Activated CD4-positive, alpha-beta T cell treated with anti-CD3 and anti-CD28 coated beads, Interleukin-2, amount 50 U/mL, for 16 hours (primary cell): ENCODE measurements around the gene AIF1.

Experiments
- DNase-seq: peaks from one replicate; pipeline ENCODE4 v3.0.0-alpha.2; 2020

AIF1 gene

DNA sequence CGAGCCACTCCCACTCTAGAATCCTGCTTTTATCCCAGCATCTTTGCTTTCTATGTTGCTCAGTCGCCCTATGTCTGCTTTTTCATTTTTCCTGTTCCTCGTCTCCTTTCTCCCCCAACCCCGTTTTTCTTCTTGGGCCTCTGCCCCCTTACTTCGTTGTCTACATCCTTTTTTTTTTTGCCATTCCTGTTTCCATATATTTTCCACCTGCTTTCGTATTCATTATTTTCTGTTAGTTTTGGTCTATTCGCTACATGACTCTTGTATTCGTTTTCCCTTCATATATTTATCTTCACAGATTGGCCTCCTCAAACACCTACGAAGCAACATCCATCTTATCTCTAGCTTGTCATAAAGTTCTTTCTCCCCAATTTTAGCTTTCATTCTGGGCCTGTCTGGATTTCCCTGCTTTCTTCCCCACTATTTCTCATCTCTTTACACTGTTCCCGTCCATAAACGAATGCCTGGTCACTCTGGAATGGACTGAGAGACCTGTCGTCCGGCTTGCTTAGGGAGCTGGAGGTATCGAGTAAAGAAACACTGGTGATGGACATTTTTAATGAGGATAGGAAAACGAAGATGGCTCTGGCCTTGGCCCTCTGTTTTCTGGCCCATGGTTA, 6.4 kb downstream of the AIF1 start:
- no peak for DNase-seq

DNA sequence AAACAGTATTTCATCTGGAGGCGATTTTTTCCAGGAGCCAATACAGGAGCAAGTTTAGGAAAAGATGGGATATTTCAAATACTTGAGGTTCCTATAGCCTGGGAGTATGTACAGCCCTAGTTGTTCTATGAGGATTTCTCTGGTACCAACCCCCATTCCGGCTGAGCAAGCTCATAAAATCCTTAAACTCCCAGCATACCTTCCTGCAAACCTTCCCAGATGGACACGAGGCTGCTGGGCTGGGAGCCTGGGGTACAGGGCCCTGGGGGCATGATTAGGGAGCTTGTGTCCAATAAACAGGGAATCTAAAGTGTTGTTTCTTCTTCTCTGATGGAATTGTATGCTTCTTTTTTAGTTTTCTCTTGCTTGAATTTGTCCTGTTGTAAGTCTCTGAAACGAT, 7.0 kb downstream of the AIF1 start:
- no peak for DNase-seq

GRCh38 chr6:31622684-31623091, 7.7 kb downstream of the AIF1 start:
- no peak for DNase-seq

DNA sequence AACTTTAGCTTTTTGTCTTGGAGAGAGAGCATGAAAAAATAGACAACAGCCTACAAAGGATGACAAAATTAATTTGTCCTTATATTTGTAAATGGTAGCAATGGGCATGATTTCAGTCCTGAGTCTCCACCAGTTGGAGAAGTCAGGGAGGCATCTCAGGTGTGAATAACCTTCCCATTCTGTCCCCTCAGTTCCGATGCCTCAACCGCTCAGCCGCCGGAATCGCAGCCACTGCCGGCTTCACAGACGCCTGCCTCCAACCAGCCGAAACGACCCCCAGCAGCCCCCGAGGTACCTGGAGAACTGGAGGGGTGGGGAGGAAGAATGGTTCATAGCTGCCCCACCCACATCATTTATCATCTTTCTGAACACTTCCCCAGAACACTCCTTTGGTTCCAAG, 9.0 kb downstream of the AIF1 start:
- no peak for DNase-seq

GRCh38 chr6:31626952-31627351, 11.9 kb downstream of the AIF1 start:
- no peak for DNase-seq

DNA sequence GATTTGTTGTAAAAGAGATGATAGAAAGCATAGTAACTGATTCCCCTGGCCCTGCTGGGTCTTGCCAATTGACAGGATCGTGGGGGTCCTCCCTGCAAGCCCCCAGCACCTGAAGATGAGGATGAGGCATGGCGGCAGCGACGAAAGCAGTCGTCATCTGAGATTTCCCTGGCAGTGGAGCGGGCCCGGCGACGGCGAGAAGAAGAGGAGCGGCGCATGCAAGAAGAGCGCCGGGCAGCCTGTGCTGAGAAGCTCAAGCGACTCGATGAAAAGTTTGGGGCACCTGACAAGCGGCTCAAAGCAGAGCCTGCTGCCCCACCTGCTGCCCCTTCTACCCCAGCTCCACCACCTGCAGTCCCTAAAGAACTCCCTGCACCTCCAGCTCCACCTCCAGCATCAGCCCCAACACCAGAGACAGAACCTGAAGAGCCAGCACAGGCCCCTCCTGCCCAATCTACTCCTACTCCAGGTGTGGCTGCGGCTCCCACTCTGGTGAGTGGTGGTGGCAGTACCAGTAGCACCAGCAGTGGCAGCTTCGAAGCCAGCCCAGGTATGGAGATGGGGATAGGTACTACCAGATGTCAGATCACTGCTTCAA, 12.8 kb downstream of the AIF1 start:
- DNase-seq = no peak

DNA sequence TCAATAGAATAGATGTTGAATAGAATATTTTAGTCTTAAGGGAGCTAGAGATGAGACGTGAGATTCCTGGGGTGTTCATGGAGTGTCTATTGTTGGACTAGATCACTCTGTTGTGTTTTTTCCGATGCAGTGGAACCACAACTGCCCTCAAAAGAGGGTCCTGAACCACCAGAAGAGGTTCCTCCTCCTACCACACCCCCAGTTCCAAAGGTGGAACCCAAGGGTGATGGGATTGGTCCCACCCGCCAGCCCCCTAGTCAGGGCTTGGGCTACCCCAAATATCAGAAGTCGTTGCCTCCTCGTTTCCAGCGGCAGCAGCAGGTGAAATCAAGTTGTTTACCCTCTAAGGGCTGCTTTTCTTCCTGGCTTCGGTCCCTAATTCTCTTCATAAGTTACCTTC, 14.0 kb downstream of the AIF1 start:
- no peak for DNase-seq

- DNase-seq = no peak
Observed at GRCh38 chr6:31630177-31630934, 15.3 kb downstream of the AIF1 start.

GRCh38 chr6:31631209-31631608, 16.2 kb downstream of the AIF1 start:
- DNase-seq = no peak

DNA sequence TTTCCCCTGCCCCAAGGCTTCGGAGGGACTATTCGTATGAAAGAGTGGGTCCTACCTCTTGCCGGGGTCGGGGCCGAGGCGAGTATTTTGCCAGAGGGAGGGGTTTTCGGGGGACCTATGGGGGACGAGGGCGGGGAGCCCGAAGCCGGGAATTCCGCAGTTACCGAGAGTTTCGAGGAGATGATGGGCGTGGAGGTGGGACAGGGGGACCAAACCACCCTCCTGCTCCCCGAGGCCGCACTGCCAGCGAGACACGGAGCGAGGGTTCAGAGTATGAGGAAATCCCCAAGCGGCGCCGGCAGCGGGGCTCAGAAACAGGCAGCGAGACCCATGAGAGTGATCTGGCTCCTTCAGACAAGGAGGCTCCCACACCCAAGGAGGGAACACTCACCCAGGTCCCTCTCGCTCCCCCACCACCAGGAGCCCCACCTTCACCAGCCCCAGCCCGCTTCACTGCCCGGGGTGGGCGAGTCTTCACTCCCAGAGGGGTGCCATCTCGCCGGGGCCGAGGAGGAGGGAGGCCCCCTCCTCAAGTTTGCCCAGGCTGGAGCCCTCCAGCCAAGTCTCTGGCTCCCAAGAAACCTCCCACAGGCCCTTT, 16.7 kb downstream of the AIF1 start:
- DNase-seq = no peak

DNA sequence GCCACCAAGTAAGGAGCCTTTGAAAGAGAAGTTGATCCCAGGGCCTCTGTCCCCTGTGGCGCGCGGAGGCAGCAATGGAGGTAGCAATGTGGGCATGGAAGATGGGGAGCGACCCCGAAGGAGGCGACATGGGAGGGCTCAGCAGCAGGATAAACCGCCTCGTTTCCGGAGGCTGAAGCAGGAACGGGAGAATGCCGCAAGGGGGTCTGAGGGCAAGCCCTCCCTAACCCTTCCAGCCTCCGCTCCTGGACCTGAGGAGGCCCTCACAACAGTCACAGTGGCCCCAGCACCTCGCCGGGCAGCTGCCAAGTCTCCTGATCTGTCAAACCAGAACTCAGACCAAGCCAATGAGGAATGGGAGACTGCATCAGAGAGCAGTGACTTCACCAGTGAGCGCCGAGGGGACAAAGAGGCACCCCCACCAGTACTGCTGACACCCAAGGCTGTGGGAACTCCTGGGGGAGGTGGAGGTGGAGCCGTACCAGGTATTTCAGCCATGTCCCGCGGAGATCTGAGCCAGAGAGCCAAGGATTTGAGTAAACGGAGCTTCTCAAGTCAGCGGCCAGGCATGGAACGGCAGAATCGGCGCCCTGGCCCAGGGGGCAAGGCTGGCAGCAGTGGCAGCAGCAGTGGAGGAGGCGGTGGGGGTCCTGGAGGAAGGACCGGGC, 17.4 kb downstream of the AIF1 start:
- DNase-seq = no peak

GRCh38 chr6:31633447-31633846, 18.4 kb downstream of the AIF1 start:
- DNase-seq = no peak

GRCh38 chr6:31634131-31634530, 19.1 kb downstream of the AIF1 start:
- no peak for DNase-seq

GRCh38 chr6:31634969-31635575, 20.0 kb downstream of the AIF1 start:
- DNase-seq = no peak

DNA sequence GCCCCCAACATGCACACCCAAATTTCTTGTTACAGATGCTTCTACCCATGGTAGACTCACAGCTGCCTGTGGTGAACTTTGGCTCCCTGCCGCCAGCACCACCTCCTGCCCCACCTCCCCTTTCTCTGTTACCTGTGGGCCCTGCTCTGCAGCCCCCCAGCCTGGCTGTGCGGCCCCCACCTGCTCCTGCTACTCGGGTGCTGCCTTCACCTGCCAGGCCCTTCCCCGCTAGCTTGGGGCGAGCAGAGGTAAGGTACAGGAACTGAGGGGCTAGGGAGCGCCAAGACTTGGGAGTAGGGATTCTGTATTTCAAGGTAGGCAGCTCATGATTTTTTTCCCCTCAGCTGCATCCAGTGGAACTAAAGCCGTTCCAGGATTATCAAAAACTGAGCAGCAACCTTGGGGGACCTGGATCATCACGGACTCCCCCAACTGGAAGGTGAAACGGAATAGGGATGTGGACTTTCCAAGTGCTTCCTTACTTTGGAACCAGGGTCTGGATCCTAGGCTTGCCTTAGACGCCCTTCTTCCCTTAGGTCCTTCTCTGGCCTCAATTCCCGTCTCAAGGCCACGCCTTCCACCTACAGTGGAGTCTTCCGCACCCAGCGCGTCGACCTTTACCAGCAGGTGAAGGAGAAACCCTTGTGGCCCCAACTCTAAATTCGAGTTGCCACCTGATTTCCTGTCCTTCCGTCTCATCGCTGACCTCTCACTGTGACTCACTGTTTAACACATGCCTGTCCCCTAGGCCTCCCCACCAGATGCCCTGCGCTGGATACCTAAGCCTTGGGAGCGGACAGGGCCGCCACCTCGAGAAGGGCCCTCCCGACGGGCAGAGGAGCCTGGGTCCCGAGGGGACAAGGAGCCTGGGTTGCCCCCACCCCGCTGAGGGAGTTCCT, 21.9 kb downstream of the AIF1 start:
- no peak for DNase-seq

- no peak for DNase-seq
Observed at GRCh38 chr6:31639043-31639442, 24.0 kb downstream of the AIF1 start.

- DNase-seq = no peak
Observed at GRCh38 chr6:31639449-31639861, 24.4 kb downstream of the AIF1 start.

DNA sequence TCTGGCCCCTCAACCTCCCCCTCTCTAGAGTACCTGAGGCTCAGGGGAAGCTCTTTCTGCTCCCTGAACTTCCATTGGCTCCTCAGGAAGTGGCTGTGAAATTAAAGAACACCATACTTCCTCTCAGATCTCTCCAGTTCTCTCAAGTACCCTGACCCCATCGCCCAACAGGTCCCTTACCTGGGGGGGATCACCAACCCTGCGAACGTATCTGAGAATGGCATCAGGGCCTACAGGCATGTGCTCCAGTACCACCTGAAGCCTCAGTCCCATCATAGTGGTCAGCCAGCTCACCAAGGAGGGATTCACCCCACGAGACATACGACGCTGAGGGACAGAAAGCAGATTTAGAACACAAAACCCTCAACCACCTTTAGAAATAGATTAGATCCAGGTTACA, 25.6 kb downstream of the AIF1 start:
- no peak for DNase-seq

- DNase-seq = no peak
Observed at GRCh38 chr6:31641370-31641769, 26.3 kb downstream of the AIF1 start.

DNA sequence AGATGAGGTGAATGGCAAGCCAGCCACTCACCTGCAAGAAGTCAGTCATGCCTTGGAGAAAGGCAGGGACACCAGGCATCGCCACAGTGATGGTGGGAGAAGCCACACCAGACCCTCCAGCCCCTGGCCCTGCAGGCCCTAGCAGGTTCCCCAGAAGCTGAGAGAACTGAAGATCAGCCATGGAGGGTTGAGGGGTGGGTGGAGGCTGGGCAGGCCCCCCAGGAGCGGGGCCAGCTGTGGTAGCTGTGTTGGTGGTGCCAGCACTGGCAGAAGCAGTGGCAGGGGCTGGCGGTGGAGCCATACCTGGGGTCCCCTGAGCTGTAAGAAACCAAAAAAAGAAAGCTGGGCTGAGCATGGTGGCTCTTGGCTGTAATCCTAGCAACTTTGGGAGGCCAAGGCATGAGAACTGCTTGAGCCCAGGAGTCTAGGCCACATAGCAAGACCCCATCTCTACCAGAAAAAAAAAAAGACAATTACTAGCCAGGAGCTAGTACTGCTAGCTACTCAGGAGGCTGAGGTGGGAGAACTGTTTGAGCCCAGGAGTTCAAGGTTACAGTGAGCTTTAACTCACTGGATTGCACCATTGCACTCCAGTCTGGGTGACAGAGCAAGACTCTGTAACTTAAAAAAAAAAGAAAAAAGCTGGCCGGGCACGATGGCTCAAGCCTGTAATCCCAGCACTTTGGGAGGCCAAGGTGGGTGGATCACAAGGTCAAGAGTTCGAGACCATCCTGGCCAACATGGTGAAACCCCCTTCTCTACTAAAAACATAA, 27.9 kb downstream of the AIF1 start:
- no peak for DNase-seq

DNA sequence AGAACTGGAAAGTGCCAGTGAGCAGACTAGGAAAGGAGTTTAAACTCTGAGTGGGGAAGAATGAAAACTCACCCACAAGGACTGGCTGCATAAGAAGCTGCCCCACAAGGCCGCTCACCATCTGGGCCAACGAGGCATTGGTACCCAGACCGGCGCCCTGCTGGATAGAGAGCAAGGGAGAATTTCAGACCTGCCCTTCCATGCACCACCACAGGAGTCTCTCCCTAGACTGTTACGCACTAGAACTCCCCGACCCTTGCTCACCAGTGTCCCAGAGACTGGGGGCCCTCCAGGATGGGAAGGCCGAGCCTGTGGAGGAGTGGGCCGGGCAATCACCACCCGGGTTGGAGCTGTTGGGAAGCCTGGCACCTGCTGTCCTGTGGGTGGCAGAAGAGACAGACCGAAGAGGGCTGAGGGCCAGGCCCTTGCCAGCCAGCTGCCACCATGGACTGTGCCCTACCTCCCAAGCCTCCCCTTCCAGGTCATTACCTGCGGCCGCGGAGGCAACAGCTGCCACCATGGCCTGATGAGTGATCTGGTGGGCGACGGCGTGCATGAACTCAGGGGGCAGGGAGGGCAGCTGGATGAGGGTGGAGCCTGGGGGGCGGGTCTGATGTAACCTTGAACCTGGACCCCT, 28.9 kb downstream of the AIF1 start:
- DNase-seq = no peak
